ENCODE measurements around the gene CAMK2G.

DNA sequence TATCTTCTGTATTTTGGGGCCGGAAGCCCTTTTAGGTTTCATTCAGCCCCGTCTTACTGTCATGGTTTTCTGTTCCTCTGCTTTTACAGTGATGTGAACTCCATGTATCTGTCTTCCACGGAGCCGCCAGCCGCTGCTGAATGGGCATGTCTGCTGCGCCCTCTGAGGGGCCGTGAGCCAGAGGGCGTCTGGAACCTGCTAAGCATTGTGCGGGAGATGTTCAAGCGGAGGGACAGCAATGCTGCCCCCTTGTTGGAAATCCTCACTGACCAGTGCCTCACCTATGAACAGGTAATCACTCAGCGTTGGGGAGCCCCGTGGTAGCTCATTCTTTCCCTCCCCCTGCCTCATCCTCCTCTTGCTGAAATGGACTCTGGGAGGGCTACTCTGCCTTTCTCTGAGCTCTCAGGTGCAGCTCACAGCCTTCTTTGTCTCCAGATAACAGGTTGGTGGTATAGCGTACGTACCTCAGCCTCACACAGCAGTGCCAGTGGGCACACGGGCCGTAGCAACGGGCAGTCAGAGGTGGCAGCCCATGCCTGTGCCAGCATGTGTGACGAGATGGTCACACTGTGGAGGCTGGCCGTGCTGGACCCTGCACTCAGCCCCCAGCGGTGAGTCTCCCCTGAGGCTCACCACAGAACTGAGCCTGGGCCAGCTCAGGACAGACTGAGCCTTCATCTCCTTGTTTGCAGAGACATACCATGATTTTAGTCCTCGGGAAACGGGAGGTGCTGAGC lies 83.3 kb downstream of the CAMK2G start:
- TF ChIP-seq, protein P1, sequence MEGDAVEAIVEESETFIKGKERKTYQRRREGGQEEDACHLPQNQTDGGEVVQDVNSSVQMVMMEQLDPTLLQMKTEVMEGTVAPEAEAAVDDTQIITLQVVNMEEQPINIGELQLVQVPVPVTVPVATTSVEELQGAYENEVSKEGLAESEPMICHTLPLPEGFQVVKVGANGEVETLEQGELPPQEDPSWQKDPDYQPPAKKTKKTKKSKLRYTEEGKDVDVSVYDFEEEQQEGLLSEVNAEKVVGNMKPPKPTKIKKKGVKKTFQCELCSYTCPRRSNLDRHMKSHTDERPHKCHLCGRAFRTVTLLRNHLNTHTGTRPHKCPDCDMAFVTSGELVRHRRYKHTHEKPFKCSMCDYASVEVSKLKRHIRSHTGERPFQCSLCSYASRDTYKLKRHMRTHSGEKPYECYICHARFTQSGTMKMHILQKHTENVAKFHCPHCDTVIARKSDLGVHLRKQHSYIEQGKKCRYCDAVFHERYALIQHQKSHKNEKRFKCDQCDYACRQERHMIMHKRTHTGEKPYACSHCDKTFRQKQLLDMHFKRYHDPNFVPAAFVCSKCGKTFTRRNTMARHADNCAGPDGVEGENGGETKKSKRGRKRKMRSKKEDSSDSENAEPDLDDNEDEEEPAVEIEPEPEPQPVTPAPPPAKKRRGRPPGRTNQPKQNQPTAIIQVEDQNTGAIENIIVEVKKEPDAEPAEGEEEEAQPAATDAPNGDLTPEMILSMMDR (IDR thresholded peaks at IDR 0.05): no peak
- TF ChIP-seq POLR2A (IDR thresholded peaks at IDR 0.05): no peak
